NCI-H1436 (cell line): ENCODE data around the gene SFXN1.
"Not testable (repeated sequence)": the region's sequence is repeated elsewhere in the genome, so short reads cannot be mapped to it uniquely, and the experiment has no call there.

ENCODE experiments used
- DNase-seq: peaks from one replicate; lab custom pipeline; 2025; lab: John Stamatoyannopoulos, UW

The SFXN1 gene

DNA sequence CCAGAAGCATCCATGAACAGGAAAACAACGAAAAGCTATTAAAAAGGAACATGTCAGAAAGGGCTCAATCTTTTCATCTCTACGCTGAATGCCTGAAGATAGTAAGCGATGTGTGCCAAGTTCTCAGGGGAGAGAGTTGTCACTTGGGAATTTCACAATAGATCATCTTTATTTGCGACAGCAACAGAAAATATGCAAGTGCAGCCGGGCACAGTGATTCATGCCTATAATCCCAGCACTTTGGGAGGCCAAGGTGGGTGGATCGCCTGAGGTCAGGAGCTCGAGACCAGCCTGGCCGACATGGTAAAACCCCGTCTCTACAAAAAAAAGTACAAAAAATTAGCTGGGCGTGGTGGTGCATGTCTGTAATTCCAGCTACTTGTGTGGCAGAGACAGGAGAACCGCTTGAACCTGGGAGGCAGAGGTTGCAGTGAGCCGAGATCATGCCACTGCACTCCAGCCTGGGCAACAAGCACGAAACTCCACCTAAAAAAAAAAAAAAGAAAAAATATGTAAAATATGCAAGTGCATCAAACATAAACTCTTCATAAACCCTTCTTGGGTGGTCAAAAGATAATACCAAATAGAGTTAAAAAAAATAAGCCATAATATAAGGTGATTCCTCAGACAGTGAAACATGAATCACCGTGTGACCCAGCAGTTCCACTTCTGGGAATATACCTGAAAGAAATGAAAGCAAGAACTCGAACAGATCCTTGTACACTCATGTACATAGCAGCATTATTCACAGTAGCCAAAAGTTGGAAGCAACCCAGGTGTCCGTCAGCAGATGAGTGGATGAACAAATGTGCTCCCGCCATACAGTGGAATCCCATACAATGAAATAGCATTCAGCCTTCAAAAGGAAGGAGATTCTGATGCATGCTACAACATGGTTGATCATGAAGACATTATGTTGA, 16.2 kb downstream of the SFXN1 start:
- no peak for DNase-seq

DNA sequence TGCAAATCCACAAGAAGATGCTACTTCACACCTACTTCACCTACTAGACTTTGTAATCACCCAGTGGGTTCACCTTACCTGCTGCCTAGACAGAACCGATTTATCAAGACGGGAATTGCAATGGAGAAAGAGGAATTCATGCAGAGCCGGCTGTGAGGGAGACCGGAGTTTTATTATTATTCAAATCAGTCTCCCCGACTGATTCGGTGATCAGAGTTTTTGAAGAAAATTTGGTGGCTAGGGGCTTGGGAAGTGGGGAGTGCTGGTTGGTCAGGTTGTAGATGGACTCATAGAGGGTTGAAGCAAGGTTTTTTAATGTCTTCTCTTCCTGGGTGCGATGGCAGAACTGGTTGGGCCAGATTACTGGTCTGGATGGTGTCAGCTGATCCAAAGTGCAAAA, 23.4 kb downstream of the SFXN1 start:
- DNase-seq: no peak

DNA sequence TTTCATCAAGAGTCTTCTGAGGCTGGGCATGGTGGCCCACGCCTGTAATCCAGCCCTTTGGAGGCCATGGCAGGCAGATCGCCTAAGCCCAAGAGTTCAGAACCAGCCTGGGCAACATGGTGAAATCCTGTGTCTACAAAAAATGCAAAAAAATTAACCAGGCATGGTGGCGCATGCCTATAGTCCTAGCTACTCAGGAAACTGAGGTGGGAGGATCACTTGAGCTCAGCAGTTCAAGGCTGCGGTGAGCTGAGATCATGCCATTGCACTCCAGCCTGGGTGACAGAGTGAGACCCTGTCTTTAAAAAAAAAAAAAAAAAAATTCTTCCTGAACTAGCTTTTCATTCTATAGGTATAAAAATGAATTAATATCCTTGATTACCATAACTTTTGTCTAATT, 29.3 kb downstream of the SFXN1 start:
- not testable (repeated sequence) for DNase-seq

DNA sequence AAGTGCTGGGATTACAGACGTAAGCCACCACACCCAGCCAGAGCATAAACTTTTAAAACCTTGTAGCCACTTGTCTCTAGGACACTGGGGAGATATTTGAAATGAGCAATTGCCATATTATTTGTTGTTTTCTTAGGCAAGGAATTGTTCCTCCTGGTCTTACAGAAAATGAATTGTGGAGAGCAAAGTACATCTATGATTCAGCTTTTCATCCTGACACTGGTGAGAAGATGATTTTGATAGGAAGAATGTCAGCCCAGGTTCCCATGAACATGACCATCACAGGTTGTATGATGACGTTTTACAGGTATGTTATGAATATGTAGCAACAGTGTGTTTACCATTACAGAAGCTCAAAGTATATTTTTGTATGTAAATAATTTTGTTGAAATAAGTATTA, 30.5 kb downstream of the SFXN1 start:
- DNase-seq: no peak

DNA sequence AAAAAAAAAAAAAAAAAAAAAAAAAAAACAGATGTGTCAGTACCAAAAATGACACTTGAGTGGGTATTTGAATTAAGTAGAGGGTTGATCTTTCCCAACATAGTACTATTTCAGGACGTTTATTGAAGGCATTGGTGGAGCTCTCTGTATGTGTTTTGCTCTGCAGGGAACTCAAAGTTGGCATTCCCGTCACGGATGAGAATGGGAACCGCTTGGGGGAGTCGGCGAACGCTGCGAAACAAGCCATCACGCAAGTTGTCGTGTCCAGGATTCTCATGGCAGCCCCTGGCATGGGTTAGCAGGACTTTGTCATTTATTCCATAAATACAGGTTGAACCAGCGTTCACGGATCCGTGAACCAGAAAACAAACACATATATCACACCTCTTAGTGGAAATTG, 34.9 kb downstream of the SFXN1 start:
- DNase-seq: no peak

DNA sequence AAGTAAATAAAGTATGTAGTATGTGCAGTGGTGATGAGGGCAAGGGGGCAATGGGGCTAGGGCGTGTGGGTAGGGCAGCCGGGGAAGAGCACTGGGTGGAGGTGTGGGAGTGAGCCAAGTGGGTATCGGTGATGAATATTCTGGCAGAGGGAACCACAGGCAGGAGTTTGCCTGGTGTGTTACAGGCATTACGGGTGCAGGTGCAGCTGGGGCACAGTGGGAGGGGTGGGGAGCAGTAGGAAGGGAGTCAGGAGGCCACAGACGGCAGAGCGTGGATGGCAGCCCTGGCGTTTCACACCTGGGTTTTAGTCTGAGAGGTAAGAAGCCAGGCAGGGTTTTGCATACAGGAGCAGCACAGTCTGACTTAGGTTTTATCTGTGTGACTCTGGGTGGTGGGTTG, 35.4 kb downstream of the SFXN1 start:
- DNase-seq: no peak

DNA sequence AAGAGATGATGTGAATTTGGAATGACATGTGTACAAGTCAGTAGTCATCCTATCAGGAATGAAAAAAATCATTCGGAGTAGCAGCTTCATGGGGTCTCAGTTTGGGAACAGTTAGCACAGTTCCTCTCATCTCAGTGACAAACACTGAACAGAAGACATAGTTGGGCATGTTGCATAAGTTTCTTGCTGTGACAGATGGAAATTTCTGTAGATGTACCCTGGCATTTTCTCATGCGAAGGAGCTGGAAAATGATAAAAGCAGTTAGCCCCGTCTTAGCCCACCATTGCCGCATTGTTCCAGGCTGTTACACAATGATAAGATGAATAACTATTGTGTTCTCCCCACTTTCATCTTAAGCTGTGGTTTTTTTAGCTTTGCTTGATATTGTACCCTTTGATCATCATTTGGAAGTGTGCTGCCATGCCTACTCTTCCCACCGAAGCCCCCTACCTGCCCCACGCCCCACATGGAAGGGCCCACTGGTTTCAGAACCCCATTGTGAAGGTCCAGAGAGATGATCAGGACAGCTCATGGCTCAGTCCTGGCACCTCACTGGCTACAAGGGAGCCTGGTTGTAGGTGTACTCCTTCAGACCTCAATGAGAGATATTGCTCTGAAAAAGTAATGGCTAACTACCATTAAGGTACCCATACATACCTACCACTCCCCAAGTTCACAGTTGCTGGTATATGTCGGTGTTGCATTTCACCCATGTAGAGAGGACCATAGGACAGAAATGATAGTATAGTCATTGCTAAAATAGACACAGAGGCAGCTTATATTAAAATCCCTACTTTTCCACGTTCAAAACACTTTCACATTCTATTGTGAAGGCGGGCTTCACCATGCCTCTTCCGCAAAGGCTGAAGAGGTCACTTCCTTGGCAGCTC, 38.8 kb downstream of the SFXN1 start:
- DNase-seq: no peak

DNA sequence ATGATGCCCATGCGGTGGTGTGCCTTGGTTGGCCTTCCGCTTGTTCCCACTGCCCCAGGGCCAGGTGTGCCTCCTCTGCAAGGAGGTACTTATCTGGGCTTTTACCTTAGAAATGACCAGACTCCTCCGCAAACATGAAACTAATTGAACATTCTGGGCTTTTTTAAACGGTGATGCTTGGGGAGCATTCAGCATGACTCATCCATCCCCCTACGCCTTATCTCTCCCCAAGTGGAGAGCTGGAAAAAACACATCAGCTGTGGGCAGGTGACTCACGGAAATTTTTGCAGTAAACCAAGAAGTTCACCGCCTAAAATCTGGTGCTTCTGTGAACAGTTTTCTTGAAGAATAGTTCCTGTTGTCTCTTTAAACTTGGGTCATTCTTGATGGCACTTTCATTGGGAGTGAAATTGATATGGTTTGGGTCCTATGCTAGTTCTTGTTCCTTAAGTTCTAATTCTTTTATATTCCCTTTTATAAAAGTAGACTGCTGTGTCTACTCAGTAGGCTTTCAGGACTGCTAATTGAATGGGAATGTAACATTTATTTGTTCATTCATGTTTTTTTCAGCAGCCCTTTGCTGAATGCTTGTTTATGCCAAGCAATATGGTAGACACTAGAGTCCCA, 39.6 kb downstream of the SFXN1 start:
- no peak for DNase-seq

DNA sequence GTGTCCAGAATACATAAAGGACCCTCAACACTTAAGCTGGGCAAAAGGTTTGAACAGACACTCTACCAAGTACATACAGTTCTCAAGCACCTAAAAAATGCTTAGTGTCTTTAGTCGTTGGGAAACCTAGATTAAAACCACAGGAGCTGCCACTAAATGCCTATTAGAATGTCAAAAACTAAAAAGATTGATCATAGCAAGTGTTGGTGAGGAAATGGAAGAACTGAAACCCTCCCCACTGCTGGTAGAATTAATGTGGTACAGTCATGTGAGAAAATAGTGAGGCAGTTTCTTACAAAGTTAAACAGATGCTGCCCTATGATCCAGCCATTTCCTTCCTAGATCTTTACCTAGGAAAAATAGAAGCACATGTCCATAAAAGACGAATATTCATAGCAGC, 40.6 kb downstream of the SFXN1 start:
- no peak for DNase-seq

DNA sequence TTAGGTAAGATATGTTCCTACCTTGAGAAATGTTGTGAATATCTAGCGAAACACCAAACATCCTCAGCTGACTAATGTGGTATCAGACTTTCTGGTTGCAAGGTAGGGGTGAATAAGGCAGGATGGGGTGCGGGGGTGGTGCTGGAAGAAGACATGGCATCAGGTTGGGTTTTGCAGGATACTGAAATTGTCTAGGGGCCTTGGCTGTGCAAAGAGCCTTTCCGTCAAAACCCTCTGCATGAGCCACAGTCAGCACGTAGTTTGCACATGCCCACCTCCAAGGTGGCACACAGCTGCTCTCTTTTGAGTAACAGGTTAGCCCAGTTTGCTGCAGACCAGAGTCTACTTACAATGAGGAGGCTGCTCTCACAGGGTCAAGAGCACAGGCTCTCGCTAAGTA, 42.0 kb downstream of the SFXN1 start:
- no peak for DNase-seq

DNA sequence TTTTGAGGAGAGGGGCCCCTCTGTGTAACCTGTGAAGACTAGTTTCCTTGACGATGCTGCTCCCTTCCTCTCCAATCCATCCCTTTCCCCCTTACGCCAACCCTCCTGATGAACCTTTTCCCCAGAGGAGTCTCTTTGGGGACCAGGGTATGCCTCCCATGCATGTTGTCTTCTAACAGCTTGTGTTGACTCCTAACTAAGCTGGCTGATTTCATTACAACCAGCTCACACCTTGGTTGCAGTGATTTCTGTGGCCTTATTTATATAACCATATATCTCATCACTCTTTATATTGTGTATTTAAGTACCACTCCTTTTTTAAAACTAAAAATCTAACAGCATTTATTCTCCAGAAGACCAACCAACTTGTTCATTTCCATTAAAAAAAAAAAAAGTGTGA, 42.5 kb downstream of the SFXN1 start:
- no peak for DNase-seq

DNA sequence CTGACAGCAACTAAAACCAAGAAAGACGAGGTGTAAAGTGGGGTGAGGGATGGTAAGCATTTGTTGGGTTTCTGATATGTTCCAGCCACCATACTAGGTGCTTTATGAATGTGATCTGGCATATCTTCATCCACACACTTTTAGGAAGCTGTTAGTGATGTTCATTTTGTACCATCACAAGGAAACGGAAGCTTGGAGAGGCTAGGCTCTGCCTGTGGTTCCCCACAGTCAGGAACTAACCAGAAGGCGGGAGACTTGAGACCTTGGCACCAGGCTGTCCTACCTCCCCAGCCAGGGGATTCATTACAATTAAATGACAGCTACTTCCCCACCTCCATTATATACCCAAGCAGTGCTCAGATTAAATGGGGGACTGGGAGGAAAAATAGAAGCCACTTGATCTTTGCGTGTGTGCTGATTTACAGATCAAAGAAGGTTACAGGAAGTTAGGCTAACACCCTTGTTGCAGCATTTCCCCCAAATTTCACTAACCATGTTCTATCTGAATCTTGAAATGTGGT, 43.0 kb downstream of the SFXN1 start:
- DNase-seq: no peak

DNA sequence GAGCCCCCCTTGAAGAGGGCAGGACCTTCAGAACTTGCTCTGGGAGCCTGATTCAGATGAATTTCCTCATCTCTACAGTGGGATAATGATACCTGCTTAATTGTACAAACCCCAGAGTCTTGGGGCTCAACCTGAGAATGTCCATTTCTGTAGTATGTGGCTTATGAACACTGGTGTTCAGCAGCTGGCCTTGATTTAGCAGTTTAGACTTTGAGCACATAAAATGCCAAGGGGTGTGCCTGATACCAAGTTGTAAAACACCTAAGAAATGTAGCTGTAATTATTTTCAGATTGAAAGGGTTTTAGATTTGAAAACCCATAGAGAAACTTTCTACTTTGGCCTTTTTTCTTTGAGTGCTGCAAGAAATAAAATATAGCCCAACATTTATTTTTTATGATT, 44.9 kb downstream of the SFXN1 start:
- no peak for DNase-seq

DNA sequence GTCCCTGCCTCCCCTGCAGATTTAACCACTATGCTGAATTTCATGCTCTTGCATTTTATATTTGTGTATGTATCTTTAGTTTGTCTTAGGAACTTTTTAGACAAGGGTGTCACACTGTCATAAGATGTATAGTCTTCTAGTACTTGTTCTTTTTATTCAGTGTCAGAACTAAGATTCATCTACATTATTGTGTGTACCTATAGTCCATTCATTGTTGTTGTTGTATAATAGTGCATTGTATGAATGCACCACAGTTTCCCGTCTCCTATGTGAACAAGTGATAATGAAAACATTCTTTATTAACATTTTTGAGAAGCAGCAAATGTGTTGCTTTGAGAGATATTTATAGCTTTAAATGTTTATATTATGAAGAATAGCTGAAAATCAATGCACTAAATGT, 45.9 kb downstream of the SFXN1 start:
- DNase-seq: no peak

DNA sequence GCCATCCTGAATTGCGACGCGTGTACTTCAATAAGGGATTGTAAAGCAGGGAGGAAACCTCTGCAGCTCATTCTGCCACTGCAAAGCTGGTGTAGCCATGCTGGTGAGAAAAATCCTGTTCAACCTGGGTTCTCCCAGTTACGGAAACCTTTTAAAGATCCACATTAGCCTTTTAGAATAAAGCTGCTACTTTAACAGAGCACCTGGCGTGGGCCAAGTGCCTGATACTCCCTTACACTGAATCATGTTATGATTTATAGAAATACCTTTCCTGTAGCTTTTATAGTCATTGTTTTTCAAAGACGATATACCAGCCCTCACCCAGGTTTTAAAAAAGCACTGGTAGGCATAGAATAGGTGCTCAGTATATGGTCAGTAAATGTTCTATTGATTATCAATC, 48.3 kb downstream of the SFXN1 start:
- DNase-seq: no peak

DNA sequence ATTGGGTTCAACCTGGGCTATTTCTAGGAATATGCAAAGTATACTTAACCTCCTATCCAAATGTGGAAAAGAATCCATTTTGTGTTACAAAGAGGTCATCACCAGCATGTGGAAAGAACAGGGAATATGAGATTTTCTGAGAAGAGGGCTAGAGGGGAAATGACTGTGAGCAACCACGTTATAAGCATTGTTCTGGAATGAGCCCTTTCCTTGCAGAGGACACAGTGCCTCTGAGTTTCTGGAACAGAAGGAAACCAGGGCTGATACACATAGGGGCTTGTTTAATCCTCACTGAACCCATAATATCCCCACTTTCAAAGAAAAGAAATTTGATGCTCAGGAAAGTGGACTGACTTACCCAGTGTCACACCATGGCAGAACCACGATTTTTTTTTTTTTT, 53.0 kb downstream of the SFXN1 start:
- DNase-seq: no peak

DNA sequence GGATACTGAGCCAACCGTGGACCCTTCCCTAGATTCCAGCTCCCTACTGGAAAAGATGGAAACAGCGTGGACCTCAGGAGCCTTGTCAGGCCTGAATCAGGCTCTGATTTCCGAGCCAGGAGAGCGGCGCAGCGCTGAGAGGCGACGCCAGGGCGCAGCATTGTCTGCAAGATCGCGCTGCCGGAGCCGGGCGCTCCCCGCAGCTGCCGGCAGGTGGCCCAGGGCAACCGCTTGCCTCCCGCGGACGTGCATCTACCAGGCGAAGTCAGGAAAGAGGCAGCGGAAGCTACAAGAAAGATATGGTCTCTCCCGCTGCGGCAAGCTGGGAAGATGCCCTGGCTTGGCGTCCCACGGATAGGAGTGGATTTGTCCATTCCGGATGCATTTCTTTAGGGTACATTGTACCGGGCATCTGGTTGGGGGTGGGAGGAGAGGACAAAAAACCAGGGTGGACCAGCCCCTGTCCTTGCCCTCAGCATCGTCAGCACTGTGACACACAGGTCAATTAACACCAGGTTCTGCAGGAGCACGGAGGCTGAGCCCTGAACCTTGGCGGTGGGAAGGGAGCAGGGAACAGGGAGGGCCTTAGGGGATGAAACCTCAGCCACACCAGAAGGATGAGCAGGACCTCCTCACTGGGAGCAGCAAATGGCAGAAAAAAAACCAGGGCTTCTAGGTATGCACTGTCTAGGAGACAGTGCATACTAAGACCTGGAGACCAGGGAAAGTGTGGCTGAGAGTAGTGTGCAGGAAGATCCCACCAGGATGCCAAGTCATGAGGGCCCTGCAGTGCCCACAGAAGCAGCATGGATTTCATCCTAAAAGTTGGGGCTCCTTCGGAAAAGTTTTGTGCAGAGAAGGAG, 55.9 kb downstream of the SFXN1 start:
- DNase-seq: peak; percentile 45

DNA sequence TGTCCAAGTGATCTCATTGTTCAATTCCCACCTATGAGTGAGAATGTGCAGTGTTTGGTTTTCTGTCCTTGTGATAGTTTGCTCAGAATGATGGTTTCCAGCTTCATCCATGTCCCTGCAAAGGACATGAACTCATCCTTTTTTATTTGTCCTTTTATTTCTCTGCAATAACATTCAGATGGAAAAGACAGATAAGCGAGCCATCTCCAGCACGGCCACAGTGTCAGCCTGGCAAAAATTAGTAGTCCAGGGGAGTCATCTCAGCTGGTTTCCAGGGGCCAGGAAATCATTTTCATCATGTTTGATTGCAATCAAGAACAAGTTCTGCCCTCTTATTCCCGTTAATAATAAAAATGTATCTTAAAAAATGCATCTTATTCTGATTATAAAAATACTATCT, 57.0 kb downstream of the SFXN1 start:
- DNase-seq: not testable (repeated sequence)

DNA sequence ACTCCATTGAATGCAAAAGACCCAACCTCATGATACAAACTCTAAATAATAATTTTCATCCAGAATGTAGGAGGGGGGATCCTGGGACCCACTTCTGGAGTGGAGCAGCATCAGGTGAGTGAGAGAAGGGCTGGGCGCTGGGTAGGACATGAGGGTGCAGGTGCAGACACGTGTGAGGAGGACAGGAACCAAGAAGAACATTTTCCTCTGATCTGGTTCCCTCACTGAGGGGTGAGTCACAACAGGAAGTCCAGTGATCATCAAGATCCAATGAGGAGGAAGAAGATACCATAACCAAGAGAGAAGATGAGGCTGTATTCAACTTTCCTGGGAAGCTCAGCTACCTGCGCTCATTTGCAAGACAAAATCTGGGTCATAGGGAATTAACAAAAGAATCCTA, 57.4 kb downstream of the SFXN1 start:
- no peak for DNase-seq

DNA sequence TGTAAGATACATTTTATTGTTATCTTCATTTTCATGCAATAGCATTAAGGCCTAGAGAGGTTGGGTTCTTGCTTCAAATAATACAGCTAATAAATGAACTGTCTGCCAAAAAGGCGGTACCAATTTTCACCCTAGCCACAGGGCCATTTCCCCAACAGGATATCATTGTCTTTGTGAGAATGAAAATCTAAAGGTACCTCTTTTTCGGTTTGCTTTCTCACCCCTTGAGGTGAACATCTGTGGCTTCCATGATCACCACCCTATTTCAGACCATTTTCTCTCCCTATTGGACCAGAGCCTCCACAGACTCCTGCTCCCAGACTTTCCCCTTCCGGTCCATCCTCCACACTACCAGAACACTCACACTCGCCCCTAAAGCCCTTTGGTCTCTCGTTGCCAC, 60.2 kb downstream of the SFXN1 start:
- no peak for DNase-seq

DNA sequence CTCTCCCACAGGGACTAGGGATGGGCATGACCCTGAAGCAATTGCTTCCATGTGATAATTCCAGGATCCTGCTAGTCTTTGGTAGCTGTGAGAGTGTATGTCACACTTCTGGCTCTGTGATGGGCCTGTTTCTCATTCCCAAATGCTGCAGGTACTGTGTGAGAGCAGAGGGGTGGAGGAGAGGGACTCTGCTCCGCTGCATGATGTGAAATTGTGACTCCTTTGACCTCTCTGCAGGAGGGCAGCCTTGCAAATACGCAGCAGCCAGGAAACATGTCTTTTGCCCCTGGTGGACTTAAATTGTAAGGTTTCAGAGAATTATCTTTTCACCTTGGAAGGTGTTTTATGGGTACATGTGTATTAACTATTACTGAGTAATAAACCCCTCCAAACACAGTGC, 61.6 kb downstream of the SFXN1 start:
- no peak for DNase-seq

DNA sequence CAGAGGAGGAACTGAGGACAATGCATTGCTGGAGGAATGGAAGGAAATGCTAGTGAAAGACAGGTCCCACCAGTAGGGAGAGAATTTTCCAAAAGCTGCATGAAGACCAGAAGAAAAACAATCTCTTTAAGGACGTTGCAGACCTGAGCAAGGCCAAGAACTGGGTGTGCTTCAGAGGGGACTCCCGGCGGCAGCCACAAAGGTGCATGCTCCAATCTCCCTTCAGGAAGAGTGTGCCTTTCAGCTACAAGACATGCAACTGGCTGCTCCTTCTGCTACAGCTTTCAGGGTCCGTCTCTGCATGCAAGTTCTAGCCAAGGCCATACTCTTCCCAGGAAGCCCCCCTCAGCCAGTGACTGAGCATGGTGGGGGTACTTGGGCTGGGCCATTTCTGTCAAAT, 62.9 kb downstream of the SFXN1 start:
- no peak for DNase-seq
